ENCODE results near the gene SLC9A4.

GRCh38 chr2:102442967-102443828 lies 29.8 kb upstream of the SLC9A4 start:
- no peak for TF ChIP-seq POLR2A (IDR thresholded peaks at IDR 0.05)
- TF ChIP-seq CTCF (IDR thresholded peaks at IDR 0.05) = peak; percentile 49 to 78 (median 72)

Measured in esophagus squamous epithelium (tissue), 4 donors.